ENCODE measurements around the gene CYP19A1. TPM values are rescaled to one million over a fixed set of nuclear protein-coding genes. Genes with fewer than 3 reads are reported as not detected.
A peak's percentile ranks its signal among the peaks of the same experiment; 100 is the strongest.

The CYP19A1 gene
- total and polyA plus RNA-seq, 3 donors from 2014 or later = 2.8 to 29.0 (median 3.3) TPM

DNA sequence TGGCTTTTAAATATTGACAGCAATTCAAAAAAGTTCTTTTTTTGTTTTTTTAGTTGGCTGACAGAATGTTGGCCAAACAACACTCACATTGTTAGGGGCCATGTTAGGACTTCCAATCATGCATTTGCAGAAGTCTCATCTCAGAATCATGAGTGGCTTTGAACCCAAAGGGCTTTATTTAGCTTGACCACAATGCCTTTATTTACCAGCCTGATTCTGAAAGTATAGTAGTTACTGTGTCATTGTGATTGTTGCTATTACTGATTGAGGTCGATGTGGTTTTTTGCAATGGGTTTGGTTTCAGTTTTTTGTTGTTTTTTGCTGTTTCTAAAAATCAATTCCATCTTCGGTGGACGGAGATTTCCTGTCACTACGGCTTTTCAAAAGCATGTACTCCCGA lies 10.3 kb upstream of the CYP19A1 start:
- TF ChIP-seq, protein P1, sequence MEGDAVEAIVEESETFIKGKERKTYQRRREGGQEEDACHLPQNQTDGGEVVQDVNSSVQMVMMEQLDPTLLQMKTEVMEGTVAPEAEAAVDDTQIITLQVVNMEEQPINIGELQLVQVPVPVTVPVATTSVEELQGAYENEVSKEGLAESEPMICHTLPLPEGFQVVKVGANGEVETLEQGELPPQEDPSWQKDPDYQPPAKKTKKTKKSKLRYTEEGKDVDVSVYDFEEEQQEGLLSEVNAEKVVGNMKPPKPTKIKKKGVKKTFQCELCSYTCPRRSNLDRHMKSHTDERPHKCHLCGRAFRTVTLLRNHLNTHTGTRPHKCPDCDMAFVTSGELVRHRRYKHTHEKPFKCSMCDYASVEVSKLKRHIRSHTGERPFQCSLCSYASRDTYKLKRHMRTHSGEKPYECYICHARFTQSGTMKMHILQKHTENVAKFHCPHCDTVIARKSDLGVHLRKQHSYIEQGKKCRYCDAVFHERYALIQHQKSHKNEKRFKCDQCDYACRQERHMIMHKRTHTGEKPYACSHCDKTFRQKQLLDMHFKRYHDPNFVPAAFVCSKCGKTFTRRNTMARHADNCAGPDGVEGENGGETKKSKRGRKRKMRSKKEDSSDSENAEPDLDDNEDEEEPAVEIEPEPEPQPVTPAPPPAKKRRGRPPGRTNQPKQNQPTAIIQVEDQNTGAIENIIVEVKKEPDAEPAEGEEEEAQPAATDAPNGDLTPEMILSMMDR (IDR thresholded peaks at IDR 0.05) = no peak
- no peak for TF ChIP-seq POLR2A (IDR thresholded peaks at IDR 0.05)
- intact Hi-C loops (cut with DNase I; ENCODE audit: low total_unique reads) = no loop called here
- Histone ChIP-seq H3K36me3 (ENCODE audit: low read depth, missing control alignments) (no peaks in the 10 kb centered on the region), H3K27me3 (no peaks in the 10 kb centered on the region), H3K27ac (peak overlapping the region in 1 of 2 donors; percentile 17), H3K4me3 (no peak overlapping the region), H3K4me1 (peaks cover 9% of the 10 kb centered on the region), H3K9me3 (no peaks in the 10 kb centered on the region)
- 71 to 76% methylated on average over 5 of the region's 5 CpGs for WGBS, 2 donors
- DNase-seq = no peak

DNA sequence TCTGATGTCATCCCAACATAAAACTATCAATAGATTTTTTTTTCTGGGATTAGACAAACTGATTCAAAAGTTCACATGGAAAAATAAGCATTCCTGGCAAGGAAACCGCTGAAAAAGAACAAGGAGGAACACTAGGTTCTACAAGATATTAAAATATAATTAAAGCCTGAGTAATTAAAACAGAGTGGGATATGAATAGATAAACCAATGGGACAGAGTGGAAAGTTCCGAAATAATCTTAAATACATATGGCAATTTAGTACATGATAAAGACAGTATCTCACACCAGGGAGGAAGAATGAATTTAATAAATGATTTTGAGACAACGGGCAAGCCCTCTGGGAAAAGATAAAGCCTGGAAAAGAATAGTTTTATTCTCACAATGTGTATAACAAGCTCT lies 7.7 kb upstream of the CYP19A1 start:
- no peaks in the 10 kb centered on the region for H3K27me3 ChIP-seq

GRCh38 chr15:51343466-51343865 lies 5.1 kb upstream of the CYP19A1 start:
- TF ChIP-seq POLR2A (IDR thresholded peaks at IDR 0.05) = no peak
- TF ChIP-seq, protein P1 (IDR thresholded peaks at IDR 0.05) = no peak

More for the DNA sequence above, 7.7 kb upstream of the CYP19A1 start:
- TF ChIP-seq POLR2A (IDR thresholded peaks at IDR 0.05) = no peak
- TF ChIP-seq, protein P1 (IDR thresholded peaks at IDR 0.05) = no peak
- peaks cover 9% of the 10 kb centered on the region for H3K4me1 ChIP-seq
- H3K36me3 ChIP-seq (ENCODE audit: low read depth, missing control alignments) = no peaks in the 10 kb centered on the region
- no peaks in the 10 kb centered on the region for H3K9me3 ChIP-seq
- no peak for DNase-seq
- intact Hi-C loops (cut with DNase I; ENCODE audit: low total_unique reads) = no loop called here
- H3K27ac ChIP-seq = peak overlapping the region in 1 of 2 donors; percentile 46
- 39 to 50% methylated on average over 3 of the region's 3 CpGs for WGBS, 2 donors
- H3K4me3 ChIP-seq = no peak overlapping the region

GRCh38 chr15:51342227-51342999 lies 4.0 kb upstream of the CYP19A1 start:
- Histone ChIP-seq H3K9me3 (no peaks in the 10 kb centered on the region), H3K4me1 (peaks cover 6% of the 10 kb centered on the region), H3K4me3 (peak overlapping the region; percentile 13 to 41), H3K27me3 (no peaks in the 10 kb centered on the region), H3K36me3 (ENCODE audit: low read depth, missing control alignments) (no peaks in the 10 kb centered on the region), H3K27ac (no peak overlapping the region)
- intact Hi-C loops (cut with DNase I; ENCODE audit: low total_unique reads) = no loop called here
- TF ChIP-seq, protein P1 (IDR thresholded peaks at IDR 0.05) = no peak
- no peak for TF ChIP-seq POLR2A (IDR thresholded peaks at IDR 0.05)
- no peak for DNase-seq
- WGBS, 2 donors = 55 to 60% methylated on average over 11 to 16 of the region's 16 CpGs

More at GRCh38 chr15:51343466-51343865, 5.1 kb upstream of the CYP19A1 start:
- no peaks in the 10 kb centered on the region for H3K27me3 ChIP-seq
- peaks cover 4% of the 10 kb centered on the region for H3K4me1 ChIP-seq
- no peaks in the 10 kb centered on the region for H3K36me3 ChIP-seq (ENCODE audit: low read depth, missing control alignments)
- intact Hi-C loops (cut with DNase I; ENCODE audit: low total_unique reads) = no loop called here
- H3K27ac ChIP-seq = no peak overlapping the region
- H3K9me3 ChIP-seq = no peaks in the 10 kb centered on the region
- DNase-seq = no peak
- no peak overlapping the region for H3K4me3 ChIP-seq
- WGBS, 2 donors = 90 to 95% methylated on average over 4 of the region's 4 CpGs
